Psoas muscle (tissue), 8 donors: ENCODE results near the gene SUFU. TPM values are rescaled to one million over a fixed set of nuclear protein-coding genes. Genes with fewer than 3 reads are reported as not detected.

Experiments
- ATAC-seq, 4 donors: fragments of 200-7000 bp; cut with Tn5 transposase; one replicate each; pipeline ENCODE4 v1.9.1; 2020; ENCODE audit warnings: moderate library complexity in 3 of 4, mild to moderate bottlenecking in 2 of 4
- DNase-seq, 2 donors: peaks; one replicate each; pipeline ENCODE4 v3.0.0-alpha.2; 2020
- H3K27ac ChIP-seq: fragments of 200-600 bp; one replicate; pipeline ENCODE4 v1.8.0; 2022
- H3K27me3 ChIP-seq, 3 donors: fragments of 200-600 bp in 1 of 3; one replicate each; pipeline versions ENCODE4 v1.6.1 to v1.8.0; 2013 to 2022; ENCODE audit warnings: low read length in 2 of 3, mild to moderate bottlenecking in 2 of 3, moderate library complexity in 1 of 3; ENCODE audit not compliant: insufficient read depth in 3 of 3
- H3K36me3 ChIP-seq, 2 donors: fragments of 200-600 bp in 1 of 2; one replicate each; pipeline versions ENCODE4 v1.6.1 to v1.8.0; 2013 to 2022; ENCODE audit warnings: low read depth in 1 of 2, mild to moderate bottlenecking in 1 of 2, moderate library complexity in 1 of 2; ENCODE audit not compliant: insufficient read depth in 1 of 2
- H3K4me1 ChIP-seq: fragments of 200-600 bp; one replicate; pipeline ENCODE4 v1.8.0; 2022
- H3K4me3 ChIP-seq: fragments of 200-600 bp; one replicate; pipeline ENCODE4 v1.8.0; 2022; ENCODE audit warnings: mild to moderate bottlenecking
- H3K9me3 ChIP-seq: fragments of 200-600 bp; one replicate; pipeline ENCODE4 v1.8.0; 2022
- CTCF ChIP-seq: fragments of 200-600 bp; IDR thresholded peaks from one replicate; pipeline ENCODE4 v1.8.0; 2022; ENCODE audit warnings: antibody characterized with exemption
- WGBS, 3 donors: extraction: QIAGEN DNeasy Blood & Tissue Kit; methylation state at CpG; one replicate each; pipeline versions ENCODE4 v1.1.6 to v1.1.7; 2013; 5-methylcytosine and 5-hydroxymethylcytosine counted together
- intact Hi-C, 2 donors: fragments of 100-400 bp; cut with DNase I; formaldehyde crosslinking; loops; one replicate each; pipeline versions ENCODE4 v1.11.0 to v1.14.2; 2022
- polyA plus RNA-seq, 3 donors: library from polyadenylated mRNA; stranded (reverse); fragments of 200-250 nt; gene quantifications; one replicate each; pipeline ENCODE4 v1.2.3, GENCODE V29; 2013
- total RNA-seq, 4 donors: library from RNA; stranded (reverse); fragmentation: NEBNext Ultra II Directional in 2 of 4; extraction: Animal tissue kit (Norgen Biotek cat#: 25700) in 2 of 4; gene quantifications; one replicate each; pipeline versions ENCODE4 v1.2.1 to v1.2.4, GENCODE V29; 2021 to 2023
- donor health status: healthy with polysubstance abuse.
- donor health status: DM: no; HTN: no; CAD: no; lungs with moderate emphysema.
- donor health status: Bipolar disorder and iron deficiency.
- donor health status: healthy.
- donor health status: DM: yes; HTN: yes; CAD: no.
- donor health status: DM: no; HTN: no; CAD: no.
- donor health status: DM: no; HTN: no; CAD: no.
- donor health status: DM: yes; HTN: yes; CAD: no.

The SUFU gene
- total and polyA plus RNA-seq, 7 donors: 2.1 to 6.8 (median 5.1) TPM

DNA sequence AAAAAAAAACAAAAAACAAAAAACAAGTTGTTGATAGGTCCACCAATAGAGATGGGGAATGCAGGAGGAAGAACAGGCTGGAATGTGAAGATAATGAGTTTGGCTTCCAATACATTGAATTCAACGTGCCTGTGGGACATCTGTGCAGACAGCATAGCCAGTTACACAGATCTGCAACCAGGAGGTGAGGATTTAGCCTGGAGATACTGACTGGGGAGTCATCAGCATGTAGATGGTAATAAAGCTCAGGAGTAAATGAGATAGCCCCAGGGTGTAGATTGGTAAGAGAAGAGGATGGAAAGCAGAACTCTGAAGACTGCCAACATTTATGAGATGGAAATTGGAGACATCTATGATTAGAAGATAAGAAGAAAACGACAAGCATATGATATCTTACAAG lies 135.8 kb downstream of the SUFU start:
- no peak overlapping the region for H3K27ac ChIP-seq
- ATAC-seq (no peak), DNase-seq (no peak)
- TF ChIP-seq CTCF: no peak
- H3K9me3 ChIP-seq: no peaks in the 10 kb centered on the region
- H3K36me3 ChIP-seq: no peaks in the 10 kb centered on the region
- 26 to 37% (median 31%) methylated on average over 2 of the region's 2 CpGs for WGBS, 3 donors
- no peak overlapping the region for H3K4me3 ChIP-seq
- intact Hi-C loops: no loop called here
- no peaks in the 10 kb centered on the region for H3K27me3 ChIP-seq
- peaks cover 11% of the 10 kb centered on the region for H3K4me1 ChIP-seq

DNA sequence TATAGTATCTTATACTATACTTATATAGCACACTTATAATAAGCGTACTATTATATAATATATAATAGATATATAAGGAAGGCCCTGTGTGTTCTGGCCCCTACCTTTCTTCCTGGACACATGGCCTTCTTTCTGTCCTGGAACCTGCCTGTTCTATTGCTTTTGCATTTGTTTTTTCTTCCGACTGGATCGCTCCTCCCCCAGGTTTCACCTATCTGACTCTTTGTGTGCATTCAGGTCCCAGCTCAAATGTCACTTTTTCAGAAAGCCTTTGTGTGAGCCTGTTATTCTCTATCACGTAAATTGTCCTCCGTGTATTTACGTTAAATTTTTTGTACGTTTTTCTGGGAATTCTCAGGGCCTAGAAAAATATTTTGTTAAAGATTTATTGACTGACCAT lies 137.6 kb downstream of the SUFU start:
- peaks cover 8% of the 10 kb centered on the region for H3K4me1 ChIP-seq
- ATAC-seq: no peak
- intact Hi-C loops: loop anchor here (5.0 to 10.0 kb wide), 3 partner anchors 39 to 824 kb away; partner anchors contain the start of gene OGA (in 1 of the 2)
- H3K4me3 ChIP-seq: peak overlapping the region; percentile 94
- DNase-seq: no peak
- TF ChIP-seq CTCF: no peak
- peak overlapping the region; percentile 99 for H3K27ac ChIP-seq
- no peaks in the 10 kb centered on the region for H3K9me3 ChIP-seq
- 7 to 31% (median 20%) methylated on average over 7 of the region's 7 CpGs for WGBS, 3 donors
- H3K36me3 ChIP-seq: no peaks in the 10 kb centered on the region
- no peaks in the 10 kb centered on the region for H3K27me3 ChIP-seq

- Histone ChIP-seq H3K4me1 (peaks cover 15% of the 10 kb centered on the region), H3K27ac (peak overlapping the region; percentile 99), H3K36me3 (no peaks in the 10 kb centered on the region), H3K9me3 (no peaks in the 10 kb centered on the region), H3K4me3 (peak overlapping the region; percentile 94), H3K27me3 (no peaks in the 10 kb centered on the region)
- intact Hi-C loops: loop anchor here (5.0 to 10.0 kb wide), 3 partner anchors 40 to 825 kb away; partner anchors contain the start of gene OGA (in 1 of the 2)
- no peak for TF ChIP-seq CTCF
- DNase-seq (peak; percentile 99), ATAC-seq (peak; percentile 73 to 83 (median 78))
- WGBS, 3 donors: 0 to 1% (median 1%) methylated on average over 52 to 77 of the region's 77 CpGs
Measured at GRCh38 chr10:102641880-102642735, 138.3 kb downstream of the SUFU start.

- Histone ChIP-seq H3K4me1 (peaks cover 22% of the 10 kb centered on the region), H3K4me3 (peak overlapping the region; percentile 94), H3K27ac (peak overlapping the region; percentile 99), H3K9me3 (no peaks in the 10 kb centered on the region), H3K36me3 (peaks cover 0 to 3% of the 10 kb centered on the region in 2 donors), H3K27me3 (no peaks in the 10 kb centered on the region)
- DNase-seq (peak; percentile 68 to 80), ATAC-seq (peak in 1 of 4 donors; percentile 9)
- TF ChIP-seq CTCF: no peak
- intact Hi-C loops: loop anchor here (5.0 to 10.0 kb wide), 3 partner anchors 41 to 826 kb away; partner anchors contain the start of gene OGA (in 1 of the 2)
- WGBS, 3 donors: 0 to 1% (median 0%) methylated on average over 40 to 45 of the region's 45 CpGs
Measured at GRCh38 chr10:102642736-102643335, 139.1 kb downstream of the SUFU start.
